Adrenal gland (tissue), 12 donors: ENCODE results near the gene RAB40C. TPM values are rescaled to one million over a fixed set of nuclear protein-coding genes. Genes with fewer than 3 reads are reported as not detected.

ENCODE experiments used
- DNase-seq, 7 donors: peaks; one replicate each; pipeline ENCODE4 v3.0.0-alpha.2; 2019 to 2020
- H3K27ac ChIP-seq, 5 donors: fragments of 200-600 bp; sonication (generic) in 4 of 5; 1 replicate in 3 of 5; 2 replicates in 2 of 5; pipeline versions ENCODE4 v1.5.1 to v1.8.0; 2016 to 2020; ENCODE audit warnings: mild to moderate bottlenecking in 1 of 5
- H3K27me3 ChIP-seq: fragments of 200-600 bp; 2 replicates; pipeline ENCODE4 v1.8.0; 2021
- H3K36me3 ChIP-seq, 2 donors: fragments of 200-600 bp; replicated peaks in 1 of 2; 1 replicate in 1 of 2; 2 replicates in 1 of 2; pipeline versions ENCODE4 v1.5.1 to v1.8.0; 2018 to 2022
- H3K4me1 ChIP-seq, 2 donors: fragments of 200-600 bp; replicated peaks in 1 of 2; 1 replicate in 1 of 2; 2 replicates in 1 of 2; pipeline versions ENCODE4 v1.5.1 to v1.8.0; 2018 to 2021
- H3K4me3 ChIP-seq, 4 donors: fragments of 200-600 bp; sonication (generic) in 3 of 4; one replicate each; pipeline ENCODE4 v1.5.1; 2016 to 2018
- H3K9me3 ChIP-seq, 3 donors: fragments of 200-600 bp; sonication (generic) in 1 of 3; replicated peaks in 1 of 3; 1 replicate in 2 of 3; 2 replicates in 1 of 3; pipeline versions ENCODE4 v1.5.1 to v1.8.0; 2016 to 2021
- CTCF ChIP-seq, 6 experiments: fragments of 450-650 bp in 4 of 6; fragments of 200-600 bp in 2 of 6; sonication (generic) in 1 of 6; IDR thresholded peaks; 1 replicate in 5 of 6; 2 replicates in 1 of 6; pipeline versions ENCODE4 v1.5.1 to v1.8.0; 2016 to 2021; ENCODE audit warnings: antibody characterized with exemption in 6 of 6, mild to moderate bottlenecking in 2 of 6, moderate library complexity in 1 of 6
- POLR2A ChIP-seq, 2 donors: fragments of 450-650 bp; IDR thresholded peaks; one replicate each; pipeline ENCODE4 v1.6.1; 2017; ENCODE audit warnings: antibody characterized with exemption in 2 of 2, mild to moderate bottlenecking in 2 of 2, moderate library complexity in 1 of 2
- WGBS, 4 donors: extraction: QIAGEN DNeasy Blood & Tissue Kit in 2 of 4; methylation state at CpG; one replicate each; pipeline versions ENCODE4 v1.1.5 to v1.1.7; 2013 to 2017; 5-methylcytosine and 5-hydroxymethylcytosine counted together
- intact Hi-C, 2 donors: fragments of 100-400 bp; cut with DNase I; formaldehyde crosslinking; loops; one replicate each; pipeline versions ENCODE4 v1.14.1 to v1.15.0; 2022 to 2023
- polyA plus RNA-seq, 3 donors: library from polyadenylated mRNA; stranded (reverse); fragments of 200-250 nt in 2 of 3; fragments of 350-450 nt in 1 of 3; fragmentation: Illumina TruSeq in 1 of 3; extraction: RNeasy Lipid Tissue Mini Kit (QIAGEN cat#74804) in 1 of 3; gene quantifications; one replicate each; pipeline ENCODE4 v1.2.3, GENCODE V29; 2013 to 2014
- total RNA-seq, 9 donors: library from RNA; depleted of rRNA in 4 of 9; stranded (reverse); fragments of >200 nt in 4 of 9; fragments of 120-200 nt in 1 of 9; fragmentation: NEBNext Ultra II Directional in 1 of 9; extraction: Animal tissue kit (Norgen Biotek cat#: 25700) in 1 of 9; gene quantifications; one replicate each; pipeline versions ENCODE4 v1.1.0 to v1.2.4, GENCODE V29; 2013 to 2023
- donor health status: healthy with polysubstance abuse.
- donor health status: Bipolar disorder and iron deficiency.
- donor health status: DM: yes; HTN: yes; CAD: no.
- donor health status: DM: no; HTN: no; CAD: no.
- donor health status: DM: no; HTN: no; CAD: no.
- donor health status: DM: yes; HTN: yes; CAD: no.

The RAB40C gene
- total and polyA plus RNA-seq, 12 donors = 2.3 to 36.2 (median 15.8) TPM

GRCh38 chr16:544517-544916, 45.3 kb upstream of the RAB40C start:
- Histone ChIP-seq H3K27me3 (no peaks in the 10 kb centered on the region), H3K27ac (no peak overlapping the region), H3K4me3 (no peak overlapping the region), H3K4me1 (peaks cover 0 to 4% of the 10 kb centered on the region in 2 donors), H3K36me3 (peaks cover 0 to 9% of the 10 kb centered on the region in 2 donors), H3K9me3 (no peaks in the 10 kb centered on the region)
- no peak for TF ChIP-seq CTCF (IDR thresholded peaks at IDR 0.05)
- no peak for TF ChIP-seq POLR2A (IDR thresholded peaks at IDR 0.05)
- intact Hi-C loops = loop anchor here in 1 of 2 donors (5.0 kb wide), 1 partner anchor 38 kb away; no protein-coding TSS in a partner anchor
- 87 to 93% (median 91%) methylated on average over 23 to 46 of the region's 46 CpGs for WGBS, 4 donors
- DNase-seq = no peak

- TF ChIP-seq CTCF (IDR thresholded peaks at IDR 0.05) (peak; percentile 67 to 86 (median 75)), POLR2A (IDR thresholded peaks at IDR 0.05) (no peak)
- Histone ChIP-seq H3K27me3 (no peaks in the 10 kb centered on the region), H3K27ac (no peak overlapping the region), H3K4me3 (peak overlapping the region in 1 of 4 donors; percentile 28), H3K36me3 (peaks cover 0 to 26% of the 10 kb centered on the region in 2 donors), H3K4me1 (peaks cover 0 to 4% of the 10 kb centered on the region in 2 donors), H3K9me3 (no peaks in the 10 kb centered on the region)
- intact Hi-C loops = no loop called here
- DNase-seq = peak; percentile 87 to 92 (median 90)
- 43 to 67% (median 56%) methylated on average over 21 to 60 of the region's 60 CpGs for WGBS, 4 donors
Measured at GRCh38 chr16:546909-547770, 42.7 kb upstream of the RAB40C start.

- Histone ChIP-seq H3K36me3 (peaks cover 0 to 33% of the 10 kb centered on the region in 2 donors), H3K27me3 (no peaks in the 10 kb centered on the region), H3K4me3 (no peak overlapping the region), H3K9me3 (no peaks in the 10 kb centered on the region), H3K4me1 (peaks cover 0 to 4% of the 10 kb centered on the region in 2 donors), H3K27ac (no peak overlapping the region)
- 92 to 100% (median 93%) methylated on average over 2 to 21 of the region's 21 CpGs for WGBS, 4 donors
- no peak for DNase-seq
- TF ChIP-seq CTCF (IDR thresholded peaks at IDR 0.05) = no peak
- no peak for TF ChIP-seq POLR2A (IDR thresholded peaks at IDR 0.05)
- intact Hi-C loops = no loop called here
Measured at GRCh38 chr16:548586-548985, 41.3 kb upstream of the RAB40C start.

GRCh38 chr16:549544-550263, 40.2 kb upstream of the RAB40C start:
- TF ChIP-seq POLR2A (IDR thresholded peaks at IDR 0.05) (no peak), CTCF (IDR thresholded peaks at IDR 0.05) (no peak)
- Histone ChIP-seq H3K9me3 (no peaks in the 10 kb centered on the region), H3K27ac (no peak overlapping the region), H3K4me1 (peaks cover 0 to 9% of the 10 kb centered on the region in 2 donors), H3K4me3 (no peak overlapping the region), H3K36me3 (peaks cover 0 to 33% of the 10 kb centered on the region in 2 donors), H3K27me3 (no peaks in the 10 kb centered on the region)
- intact Hi-C loops = no loop called here
- WGBS, 4 donors = 92 to 95% (median 93%) methylated on average over 20 to 54 of the region's 54 CpGs
- DNase-seq = no peak
